ENCODE measurements around the gene DVL2.

DNA sequence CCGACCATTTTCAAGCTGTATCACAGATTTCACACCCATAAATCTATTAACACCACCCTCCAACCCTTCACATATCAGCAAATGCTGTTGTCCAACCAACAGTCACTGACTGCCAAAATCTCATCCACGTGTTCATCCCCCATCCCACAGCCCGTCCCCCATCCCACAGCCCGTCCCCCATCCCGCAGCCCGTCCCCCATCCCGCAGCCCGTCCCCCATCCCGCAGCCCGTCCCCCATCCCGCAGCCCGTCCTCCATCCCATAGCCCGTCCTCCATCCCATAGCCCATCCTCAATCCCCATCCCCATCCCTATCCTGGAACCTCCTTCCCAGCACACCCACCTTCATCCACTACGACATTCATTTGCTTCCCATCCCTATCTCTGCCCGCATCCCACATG is 28.8 kb downstream of the DVL2 start:
- TF ChIP-seq, protein P1, sequence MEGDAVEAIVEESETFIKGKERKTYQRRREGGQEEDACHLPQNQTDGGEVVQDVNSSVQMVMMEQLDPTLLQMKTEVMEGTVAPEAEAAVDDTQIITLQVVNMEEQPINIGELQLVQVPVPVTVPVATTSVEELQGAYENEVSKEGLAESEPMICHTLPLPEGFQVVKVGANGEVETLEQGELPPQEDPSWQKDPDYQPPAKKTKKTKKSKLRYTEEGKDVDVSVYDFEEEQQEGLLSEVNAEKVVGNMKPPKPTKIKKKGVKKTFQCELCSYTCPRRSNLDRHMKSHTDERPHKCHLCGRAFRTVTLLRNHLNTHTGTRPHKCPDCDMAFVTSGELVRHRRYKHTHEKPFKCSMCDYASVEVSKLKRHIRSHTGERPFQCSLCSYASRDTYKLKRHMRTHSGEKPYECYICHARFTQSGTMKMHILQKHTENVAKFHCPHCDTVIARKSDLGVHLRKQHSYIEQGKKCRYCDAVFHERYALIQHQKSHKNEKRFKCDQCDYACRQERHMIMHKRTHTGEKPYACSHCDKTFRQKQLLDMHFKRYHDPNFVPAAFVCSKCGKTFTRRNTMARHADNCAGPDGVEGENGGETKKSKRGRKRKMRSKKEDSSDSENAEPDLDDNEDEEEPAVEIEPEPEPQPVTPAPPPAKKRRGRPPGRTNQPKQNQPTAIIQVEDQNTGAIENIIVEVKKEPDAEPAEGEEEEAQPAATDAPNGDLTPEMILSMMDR (IDR thresholded peaks at IDR 0.05; ENCODE audit: low read depth, low read length, missing input control): no peak
- TF ChIP-seq FOXA2 (IDR thresholded peaks at IDR 0.05) (no peak), RAD21 (IDR thresholded peaks at IDR 0.05) (no peak), FOXA1 (IDR thresholded peaks at IDR 0.05) (no peak), EGR1 (IDR thresholded peaks at IDR 0.05; ENCODE audit: low read depth in 2 of 2) (no peak), RXRA (IDR thresholded peaks at IDR 0.05) (no peak)
